Measurements from ENCODE around the gene MICAL1. TPM values are rescaled to one million over a fixed set of nuclear protein-coding genes. Genes with fewer than 3 reads are reported as not detected.

MICAL1 gene
- total RNA-seq, 1 experiment from 2014 or later, result 92.9 TPM

DNA sequence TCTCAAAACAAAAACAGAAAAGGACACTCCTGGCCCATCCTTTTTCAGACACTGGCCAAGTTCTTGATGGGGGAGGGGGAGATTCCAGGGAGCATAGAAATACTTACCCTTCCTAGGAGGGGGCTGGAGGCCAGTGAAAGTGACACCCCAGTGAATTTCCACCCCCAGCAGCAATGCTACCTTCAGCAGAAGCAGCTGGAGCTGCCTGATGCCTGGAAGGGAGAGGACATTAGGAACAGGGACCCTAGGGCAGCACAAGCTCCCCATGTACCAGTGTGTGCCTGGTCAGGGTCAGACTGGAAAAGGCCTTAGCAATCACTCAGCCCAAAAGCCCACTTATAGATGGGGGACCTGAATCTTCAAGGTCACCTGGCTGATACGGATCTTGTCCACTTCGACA is 2.4 kb downstream of the MICAL1 start:
- peaks cover 28 to 29% of the 10 kb centered on the region in 2 experiments for H3K4me1 Mint-ChIP-seq
- Histone ChIP-seq H3T11ph (ENCODE audit: low read length) (no peak overlapping the region), H3K23me2 (ENCODE audit: insufficient read length, low read depth, low read length, poor library complexity, severe bottlenecking) (peaks cover 10% of the 10 kb centered on the region), H3K18ac (ENCODE audit: insufficient read length, low read depth, low read length) (no peak overlapping the region), H3K4ac (ENCODE audit: low read depth, low read length) (no peak overlapping the region), H3K9ac (ENCODE audit: extremely low read depth, insufficient read length, low read length) (no peak overlapping the region), H3K4me2 (ENCODE audit: insufficient read depth, insufficient read length, low read length) (no peak overlapping the region), H2BK120ac (ENCODE audit: low read depth, low read length, poor library complexity, severe bottlenecking) (no peak overlapping the region), H3K27me3 (ENCODE audit: insufficient read depth, low read length) (no peaks in the 10 kb centered on the region), H3K79me1 (ENCODE audit: insufficient read depth, low read depth, low read length, poor library complexity, severe bottlenecking) (no peaks in the 10 kb centered on the region), H4K20me1 (ENCODE audit: control insufficient read depth, insufficient read depth, insufficient read length) (no peaks in the 10 kb centered on the region), H2BK15ac (ENCODE audit: low read depth, low read length) (no peak overlapping the region), H2BK5ac (ENCODE audit: insufficient read length, low read length) (no peak overlapping the region), H3K79me2 (ENCODE audit: insufficient read depth, low read length) (no peaks in the 10 kb centered on the region), H3K23ac (ENCODE audit: insufficient read length, low read depth, low read length) (no peak overlapping the region), H4K5ac (ENCODE audit: insufficient read length, low read depth, low read length) (no peak overlapping the region), H3K14ac (ENCODE audit: insufficient read depth, low read length) (no peak overlapping the region), H4K91ac (ENCODE audit: insufficient read length, low read depth, low read length) (no peak overlapping the region), H3K9me3 (ENCODE audit: control insufficient read depth, low read depth, low read length) (no peaks in the 10 kb centered on the region), H2BK12ac (ENCODE audit: insufficient read length, low read depth, low read length) (no peak overlapping the region), H3K27ac (ENCODE audit: insufficient read length, low read depth, low read length) (no peak overlapping the region), H4K8ac (replicated peaks; ENCODE audit: insufficient read length, low read depth, low read length) (no peak overlapping the region), H3K56ac (ENCODE audit: insufficient read length, low read depth, low read length) (no peak overlapping the region), H2AK5ac (ENCODE audit: insufficient read length, low read length) (no peak overlapping the region), H2AFZ (ENCODE audit: low read length) (no peak overlapping the region), H3K4me1 (ENCODE audit: insufficient read depth, low read length) (peaks cover 12% of the 10 kb centered on the region; the same call in 1 of the 2 replicates), H2BK20ac (ENCODE audit: low read depth, low read length, poor library complexity, severe bottlenecking) (no peak overlapping the region)
- peak overlapping the region; percentile 29 to 92; a peak in 2 of 5 replicates for H3K4me3 Mint-ChIP-seq
- peaks cover 8 to 44% (median 32%) of the 10 kb centered on the region in 3 experiments for H3K36me3 Mint-ChIP-seq (ENCODE audit: insufficient read depth in 1 of 3, low read depth in 3 of 3)
- no peaks in the 10 kb centered on the region for H3K27me3 Mint-ChIP-seq (ENCODE audit: low read depth)
- TF ChIP-seq, protein P1, sequence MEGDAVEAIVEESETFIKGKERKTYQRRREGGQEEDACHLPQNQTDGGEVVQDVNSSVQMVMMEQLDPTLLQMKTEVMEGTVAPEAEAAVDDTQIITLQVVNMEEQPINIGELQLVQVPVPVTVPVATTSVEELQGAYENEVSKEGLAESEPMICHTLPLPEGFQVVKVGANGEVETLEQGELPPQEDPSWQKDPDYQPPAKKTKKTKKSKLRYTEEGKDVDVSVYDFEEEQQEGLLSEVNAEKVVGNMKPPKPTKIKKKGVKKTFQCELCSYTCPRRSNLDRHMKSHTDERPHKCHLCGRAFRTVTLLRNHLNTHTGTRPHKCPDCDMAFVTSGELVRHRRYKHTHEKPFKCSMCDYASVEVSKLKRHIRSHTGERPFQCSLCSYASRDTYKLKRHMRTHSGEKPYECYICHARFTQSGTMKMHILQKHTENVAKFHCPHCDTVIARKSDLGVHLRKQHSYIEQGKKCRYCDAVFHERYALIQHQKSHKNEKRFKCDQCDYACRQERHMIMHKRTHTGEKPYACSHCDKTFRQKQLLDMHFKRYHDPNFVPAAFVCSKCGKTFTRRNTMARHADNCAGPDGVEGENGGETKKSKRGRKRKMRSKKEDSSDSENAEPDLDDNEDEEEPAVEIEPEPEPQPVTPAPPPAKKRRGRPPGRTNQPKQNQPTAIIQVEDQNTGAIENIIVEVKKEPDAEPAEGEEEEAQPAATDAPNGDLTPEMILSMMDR (conservative IDR thresholded peaks at IDR 0.05), result no peak
- H3K9me3 Mint-ChIP-seq, result no peaks in the 10 kb centered on the region
- DNase-seq, result no peak
- no CpG with 5 or more reads among the region's 2 CpGs for WGBS (ENCODE audit: extremely low coverage, insufficient read length, low lambda C conversion rate)
- no peak overlapping the region; a peak in 1 of 7 replicates for H3K27ac Mint-ChIP-seq

Data from H9 (cell line).